ENCODE results near the gene LMNTD2. TPM values are rescaled to one million over a fixed set of nuclear protein-coding genes. Genes with fewer than 3 reads are reported as not detected.
"Not testable (repeated sequence)": the region's sequence is repeated elsewhere in the genome, so short reads cannot be mapped to it uniquely, and the experiment has no call there.

Gene LMNTD2
- total RNA-seq, 1 experiment from 2014 or later, result 4.4 TPM

- DNase-seq (ENCODE audit: low spot score), result no peak
Observed at GRCh38 chr11:535210-535518, 25.4 kb downstream of the LMNTD2 start.

DNA sequence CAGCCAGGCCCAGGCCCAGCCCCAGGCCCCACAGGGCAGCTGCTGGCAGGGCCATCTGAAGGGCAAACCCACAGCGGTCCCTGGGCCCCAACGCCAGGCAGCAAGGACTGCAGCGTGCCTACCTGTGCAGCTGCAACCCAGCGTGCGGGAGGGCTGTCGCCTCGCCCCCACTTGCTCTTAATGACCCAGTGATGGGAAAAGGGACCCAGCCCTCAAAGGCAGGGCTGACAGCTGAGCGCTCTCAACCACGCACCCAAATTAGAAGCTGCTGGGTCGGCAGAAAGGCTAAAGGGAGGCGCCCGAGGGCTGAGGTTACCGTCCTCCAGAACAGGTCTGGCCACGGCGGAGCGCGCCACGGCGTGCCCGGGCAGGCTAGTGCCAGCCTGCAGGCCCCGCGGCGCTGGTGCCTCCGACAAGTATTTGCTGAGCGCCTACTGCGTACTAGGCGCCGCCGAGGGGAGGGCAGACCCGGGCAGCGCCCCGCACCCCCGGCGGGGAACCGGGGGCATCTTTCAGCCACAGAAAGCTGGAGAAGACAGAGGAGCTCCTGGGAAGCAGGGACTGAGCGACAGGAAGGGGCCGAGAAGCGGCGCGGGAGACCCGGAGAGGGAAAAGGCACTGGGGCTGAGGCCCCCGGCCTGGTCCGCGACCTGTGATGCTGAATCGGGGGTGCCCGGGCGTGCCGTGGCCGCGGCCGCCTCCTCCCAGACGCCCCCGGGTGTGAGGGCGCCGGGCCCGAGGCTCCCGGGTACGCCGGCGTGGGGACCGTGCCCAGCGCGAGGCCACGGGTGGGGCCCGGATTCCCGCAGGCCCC lies 25.9 kb downstream of the LMNTD2 start:
- no peak for DNase-seq (ENCODE audit: low spot score)

DNA sequence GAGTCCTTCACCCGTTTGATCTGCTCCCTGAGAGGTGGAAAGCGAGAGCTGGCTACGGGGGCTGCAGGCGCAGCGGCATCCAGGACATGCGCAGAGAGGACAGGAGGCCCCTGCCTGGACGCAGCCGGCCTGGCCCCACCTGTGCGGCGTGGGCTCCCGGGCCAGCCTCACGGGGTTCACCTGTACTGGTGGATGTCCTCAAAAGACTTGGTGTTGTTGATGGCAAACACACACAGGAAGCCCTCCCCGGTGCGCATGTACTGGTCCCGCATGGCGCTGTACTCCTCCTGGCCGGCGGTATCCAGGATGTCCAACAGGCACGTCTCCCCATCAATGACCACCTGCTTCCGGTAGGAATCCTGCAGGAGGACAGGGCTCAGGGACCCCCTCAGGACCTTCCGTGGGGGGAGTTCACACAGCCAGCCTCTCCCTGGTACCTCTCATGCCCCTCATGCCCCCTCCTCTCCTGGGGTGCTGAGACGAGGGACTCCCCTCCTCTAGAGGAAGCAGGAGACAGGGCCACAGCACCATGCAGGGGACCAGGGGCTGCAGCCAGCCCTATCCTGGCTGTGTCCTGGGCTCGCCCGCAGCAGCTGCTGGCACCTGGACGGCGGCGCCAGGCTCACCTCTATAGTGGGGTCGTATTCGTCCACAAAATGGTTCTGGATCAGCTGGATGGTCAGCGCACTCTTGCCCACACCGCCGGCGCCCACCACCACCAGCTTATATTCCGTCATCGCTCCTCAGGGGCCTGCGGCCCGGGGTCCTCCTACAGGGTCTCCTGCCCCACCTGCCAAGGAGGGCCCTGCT lies 26.7 kb downstream of the LMNTD2 start:
- no peak for DNase-seq (ENCODE audit: low spot score)

GRCh38 chr11:532986-533585 lies 27.5 kb downstream of the LMNTD2 start:
- no peak for DNase-seq (ENCODE audit: low spot score)

DNA sequence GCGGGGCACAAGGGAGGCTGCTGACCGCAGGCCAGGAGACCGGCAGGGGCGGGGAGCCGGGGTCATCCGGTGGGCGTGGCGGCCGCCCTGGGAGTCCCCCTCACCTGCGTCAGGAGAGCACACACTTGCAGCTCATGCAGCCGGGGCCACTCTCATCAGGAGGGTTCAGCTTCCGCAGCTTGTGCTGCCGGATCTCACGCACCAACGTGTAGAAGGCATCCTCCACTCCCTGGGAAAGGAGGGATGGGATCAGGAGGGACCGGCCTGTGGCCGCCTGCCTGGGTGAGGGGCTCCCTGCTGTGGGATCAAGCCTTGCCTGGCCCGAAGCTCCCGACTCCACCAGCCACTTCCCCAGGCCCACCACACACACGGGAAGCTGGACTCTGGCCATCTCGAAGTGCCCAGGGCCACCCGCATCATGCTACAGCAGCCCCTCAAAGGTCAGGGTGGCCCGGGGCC lies 28.0 kb downstream of the LMNTD2 start:
- no peak for DNase-seq (ENCODE audit: low spot score)

DNA sequence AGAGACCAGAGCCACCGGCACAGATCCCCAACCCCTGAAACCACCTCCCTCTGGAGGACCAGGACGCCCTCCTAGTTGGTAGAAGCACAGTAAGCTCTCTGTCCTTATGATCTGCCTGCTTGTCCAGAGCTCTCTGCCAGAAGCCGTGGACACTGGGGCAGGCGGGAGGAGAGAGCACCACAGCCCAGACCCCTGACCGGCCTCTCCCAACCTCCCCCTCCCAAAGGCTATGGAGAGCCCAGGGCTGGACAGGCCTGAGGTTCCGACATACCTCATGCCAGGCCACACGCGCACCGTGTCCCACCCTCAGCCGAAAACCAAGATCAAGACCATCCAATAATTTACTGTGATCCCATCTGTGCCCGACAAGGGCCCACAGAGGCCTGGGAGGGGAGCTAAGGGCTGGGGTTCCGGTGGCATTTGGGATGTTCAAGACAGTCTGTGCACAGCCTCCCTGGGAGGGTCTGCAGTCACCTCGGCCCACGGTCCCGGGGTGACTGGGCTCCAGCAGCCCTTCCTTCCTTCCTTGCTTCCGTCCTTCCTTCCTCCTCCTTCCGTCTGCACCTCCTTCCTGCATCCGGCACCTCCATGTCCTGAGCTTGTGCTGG lies 28.5 kb downstream of the LMNTD2 start:
- no peak for DNase-seq (ENCODE audit: low spot score)

GRCh38 chr11:530960-531831 lies 29.3 kb downstream of the LMNTD2 start:
- DNase-seq (ENCODE audit: low spot score), result no peak

- no peak for DNase-seq (ENCODE audit: low spot score)
Observed at GRCh38 chr11:529728-530411, 30.7 kb downstream of the LMNTD2 start.

DNA sequence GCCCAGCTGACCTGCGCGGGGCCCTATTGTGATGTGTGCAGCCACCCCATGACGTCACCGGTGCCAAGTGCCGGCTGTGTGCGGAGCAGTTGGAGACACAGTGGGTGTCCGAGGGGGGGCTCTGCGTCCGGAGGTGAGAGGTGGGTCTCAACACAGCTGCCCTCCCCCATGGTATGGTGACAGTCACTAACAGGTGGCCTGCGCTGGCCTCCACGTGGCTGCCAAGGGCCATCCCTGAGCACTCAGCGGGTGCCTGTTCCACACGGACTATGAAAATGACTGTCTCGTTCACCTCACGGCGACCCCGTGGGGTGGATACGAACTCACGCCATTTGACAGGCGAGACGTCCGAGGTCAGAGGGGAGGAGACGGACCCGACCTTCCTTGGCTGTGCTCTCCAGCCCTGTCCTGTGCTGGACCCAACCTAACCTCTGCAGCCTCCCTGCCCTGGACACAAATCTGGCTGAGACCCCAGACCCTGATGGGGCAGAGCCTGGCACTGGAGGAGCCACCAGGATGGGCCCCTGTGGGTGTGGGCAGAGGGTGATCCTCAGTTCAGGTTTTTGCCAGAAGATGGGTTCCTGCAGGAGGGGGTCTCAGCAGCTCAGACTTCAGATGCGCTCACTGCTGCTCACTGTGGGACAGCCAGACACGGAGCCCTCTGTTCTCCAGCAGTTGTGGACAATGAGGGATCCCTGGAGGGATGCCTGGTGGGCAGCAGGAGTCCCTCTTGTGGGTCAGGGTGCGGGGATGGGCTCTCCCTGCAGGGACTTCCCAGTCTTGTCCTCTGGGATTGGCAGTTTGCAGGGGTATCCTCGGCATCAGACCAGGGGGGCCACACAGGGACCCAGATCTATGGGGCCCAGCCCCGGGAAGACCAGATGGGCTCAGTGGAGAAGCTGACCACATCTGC lies 31.5 kb downstream of the LMNTD2 start:
- DNase-seq (ENCODE audit: low spot score), result no peak

DNA sequence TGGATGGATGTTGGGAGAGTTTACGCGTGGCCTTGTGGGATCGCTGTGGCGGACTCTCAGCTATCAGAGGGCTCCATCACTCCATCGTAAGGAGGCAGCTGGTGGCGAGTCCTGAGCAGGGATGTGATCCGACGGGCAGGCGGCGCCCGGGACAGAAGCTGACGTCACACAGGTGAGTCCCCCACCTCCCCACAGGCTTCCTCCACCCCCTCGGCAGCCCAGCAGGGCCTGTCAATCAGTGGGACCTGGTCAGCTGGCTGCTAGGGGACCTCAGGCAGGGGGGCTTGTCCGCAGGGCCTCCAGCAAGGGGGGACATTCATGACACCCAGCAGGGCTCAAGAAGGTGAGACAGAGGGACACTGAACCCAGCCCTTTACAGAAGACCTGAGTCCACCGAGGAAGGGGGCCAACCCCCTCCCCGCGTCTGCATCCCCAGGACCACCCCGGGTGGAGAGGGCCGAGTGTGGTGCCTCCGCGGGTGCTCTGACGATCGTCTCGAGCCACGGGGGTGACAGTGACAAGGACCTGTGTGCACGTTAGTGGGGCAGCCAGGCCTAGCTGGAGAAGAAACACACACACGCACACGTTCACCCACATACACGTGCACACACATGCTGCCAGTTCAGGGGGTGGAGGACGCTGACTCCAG lies 32.2 kb downstream of the LMNTD2 start:
- no peak for DNase-seq (ENCODE audit: low spot score)

- DNase-seq (ENCODE audit: low spot score), result no peak
Observed at GRCh38 chr11:526192-526591, 34.3 kb downstream of the LMNTD2 start.

GRCh38 chr11:521177-521688 lies 39.3 kb downstream of the LMNTD2 start:
- DNase-seq (ENCODE audit: low spot score), result no peak

GRCh38 chr11:520428-521176 lies 39.9 kb downstream of the LMNTD2 start:
- no peak for DNase-seq (ENCODE audit: low spot score)

DNA sequence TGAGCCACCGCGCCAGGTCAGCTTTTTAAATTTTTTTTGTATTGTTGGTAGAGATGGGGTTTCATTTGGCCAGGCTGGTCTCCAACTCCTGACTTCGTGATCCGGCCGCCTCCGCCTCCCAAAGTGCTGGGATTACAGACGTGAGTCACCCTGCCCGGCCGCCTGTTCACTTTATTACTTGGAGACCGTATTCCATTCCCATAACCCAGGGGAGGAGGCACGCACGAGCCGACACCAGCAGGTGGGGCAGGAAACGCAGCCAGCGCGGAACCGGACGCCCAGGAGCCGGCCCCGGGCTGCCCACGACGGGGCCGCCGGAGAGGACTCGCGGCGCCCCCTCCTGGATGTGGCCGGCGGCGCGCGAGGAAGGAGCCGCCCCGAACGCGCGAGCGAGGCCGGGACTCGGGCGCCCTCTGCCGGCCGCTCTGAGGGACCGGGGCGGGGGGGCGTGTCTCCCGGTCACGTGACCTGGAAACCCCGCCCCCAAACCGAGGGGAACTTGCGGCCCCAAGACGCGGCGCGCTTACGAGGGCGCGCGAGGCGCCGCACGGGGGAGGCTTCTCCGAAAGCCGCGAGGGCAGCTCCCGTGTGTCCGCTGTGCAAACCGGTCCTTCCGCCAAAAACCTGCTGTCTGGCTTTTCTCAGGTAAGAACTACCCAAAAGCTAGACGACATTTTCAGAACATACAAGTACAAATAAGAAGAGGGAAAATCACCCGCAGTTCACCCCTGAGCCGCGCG lies 41.9 kb downstream of the LMNTD2 start:
- DNase-seq (ENCODE audit: low spot score), result no peak

- DNase-seq (ENCODE audit: low spot score), result not testable (repeated sequence)
Observed at GRCh38 chr11:516918-517685, 43.4 kb downstream of the LMNTD2 start.

DNA sequence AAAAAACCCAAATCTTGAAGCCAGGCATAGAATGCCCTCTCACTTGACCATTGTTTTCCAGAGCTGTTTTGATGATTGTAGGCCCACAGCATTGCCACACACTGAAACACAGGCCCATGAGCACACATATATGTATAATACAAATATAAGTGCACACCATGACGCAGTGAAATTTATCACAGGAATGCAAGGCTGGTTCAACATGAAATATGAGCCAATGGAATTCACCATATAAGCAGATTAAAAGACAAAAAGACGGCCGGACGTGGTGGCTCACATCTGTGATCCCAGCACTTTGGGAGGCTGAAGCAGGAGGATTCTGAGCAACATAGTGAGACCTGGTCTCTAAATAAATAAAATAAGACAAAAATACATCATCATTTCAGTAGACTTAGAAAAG lies 44.1 kb downstream of the LMNTD2 start:
- DNase-seq (ENCODE audit: low spot score), result no peak

GRCh38 chr11:515131-515530 lies 45.4 kb downstream of the LMNTD2 start:
- no peak for DNase-seq (ENCODE audit: low spot score)

Measured in A172 (cell line).